Measurements from ENCODE around the gene EVC. TPM values are rescaled to one million over a fixed set of nuclear protein-coding genes. Genes with fewer than 3 reads are reported as not detected.

The EVC gene
- total and polyA plus RNA-seq, 2 of the 8 experiments (the other 6 are each of a cell fraction or from before 2014, with no cell fraction given) = 2.6 to 9.8 TPM

- H3K9ac ChIP-seq (replicated peaks in 1 of 4; ENCODE audit: extremely low read depth in 1 of 4, low read depth in 3 of 4, low read length in 3 of 4) = no peak overlapping the region
- TF ChIP-seq SP1 (IDR thresholded peaks at IDR 0.05; ENCODE audit: low read depth, low read length) = no peak
- TF ChIP-seq KDM4A (IDR thresholded peaks at IDR 0.05; ENCODE audit: low read depth, low read length, severe bottlenecking) = no peak
- TF ChIP-seq SIRT6 (IDR thresholded peaks at IDR 0.05; ENCODE audit: low read length) = no peak
- no peaks in the 10 kb centered on the region for H3K79me1 ChIP-seq (ENCODE audit: low read depth, low read length)
- CTCF ChIA-PET (ENCODE audit: partially characterized antibody) = no interaction called here
- H3K27me3 ChIP-seq (replicated peaks in 1 of 4; ENCODE audit: control insufficient read depth in 3 of 4, extremely low read depth in 1 of 4, insufficient read depth in 3 of 4, low read length in 3 of 4) = no peaks in the 10 kb centered on the region
- no peak overlapping the region for H2BK15ac ChIP-seq (ENCODE audit: low read length)
- H2BK120ac ChIP-seq (replicated peaks; ENCODE audit: low read depth, low read length) = no peak overlapping the region
- H3K18ac ChIP-seq (ENCODE audit: extremely low read depth, low read length) = no peak overlapping the region
- H3K56ac ChIP-seq (replicated peaks; ENCODE audit: insufficient read length, low read depth, low read length) = no peak overlapping the region
- H3K4me3 ChIP-seq (ENCODE audit: extremely low read depth in 1 of 4, insufficient read depth in 2 of 4, low read depth in 3 of 4, low read length in 4 of 4) = no peak overlapping the region
- POLR2A ChIA-PET (ENCODE audit: partially characterized antibody) = no interaction called here
- H4K91ac ChIP-seq (replicated peaks; ENCODE audit: insufficient read length, low read length) = no peak overlapping the region
- H4K20me1 ChIP-seq (replicated peaks in 1 of 2; ENCODE audit: control insufficient read depth in 1 of 2, insufficient read depth in 2 of 2, low read length in 2 of 2) = peaks cover 0 to 3% of the 10 kb centered on the region in 2 experiments
- no peaks in the 10 kb centered on the region for H3K23me2 ChIP-seq (ENCODE audit: low read depth, low read length)
- 74% methylated on average over 4 of the region's 4 CpGs; no CpG with 5 or more reads in 1 of the 2 experiments for WGBS, 2 experiments (ENCODE audit: extremely low coverage in 1 of 2, insufficient coverage in 1 of 2, insufficient read length in 1 of 2, insufficient replicate concordance in 2 of 2, low coverage in 1 of 2, low lambda C conversion rate in 2 of 2, missing lambda C conversion rate in 1 of 2)
- H2BK5ac ChIP-seq (ENCODE audit: low read depth, low read length) = no peak overlapping the region
- H4K5ac ChIP-seq (ENCODE audit: insufficient read length, low read depth, low read length) = no peak overlapping the region
- no peak overlapping the region for H3K4me2 ChIP-seq (ENCODE audit: insufficient read depth in 1 of 2, low read depth in 2 of 2, low read length in 2 of 2)
- H3K14ac ChIP-seq (ENCODE audit: insufficient read length) = no peak overlapping the region
- peaks cover 0 to 13% (median 0%) of the 10 kb centered on the region in 4 experiments; a peak in 3 of 8 replicates for H3K36me3 ChIP-seq (ENCODE audit: control insufficient read depth in 2 of 4, insufficient read depth in 4 of 4, low read length in 3 of 4)
- no peak overlapping the region for H4K8ac ChIP-seq (ENCODE audit: extremely low read depth, insufficient read depth, low read length)
- no peaks in the 10 kb centered on the region for H3K4me1 ChIP-seq (replicated peaks in 1 of 4; ENCODE audit: control insufficient read depth in 3 of 4, insufficient read depth in 4 of 4, low read length in 3 of 4)
- no peak overlapping the region for H2BK20ac ChIP-seq (ENCODE audit: low read length)
- no peak overlapping the region for H2AFZ ChIP-seq (ENCODE audit: low read length)
- H3K79me2 ChIP-seq (ENCODE audit: control insufficient read depth in 1 of 2, insufficient read depth in 2 of 2, low read length in 2 of 2) = no peaks in the 10 kb centered on the region
- no peak overlapping the region for H3K4ac ChIP-seq (replicated peaks; ENCODE audit: insufficient read length, low read depth, low read length)
- H2BK12ac ChIP-seq (ENCODE audit: low read depth, low read length) = no peak overlapping the region
- no peak for FAIRE-seq
- H2AK5ac ChIP-seq (ENCODE audit: low read depth, low read length) = no peak overlapping the region
- no peak overlapping the region for H3K27ac ChIP-seq (ENCODE audit: low read depth, low read length)
- DNase-seq (ENCODE audit: low read depth in 1 of 2, low spot score in 2 of 2) = no peak
- H3K23ac ChIP-seq (ENCODE audit: insufficient read length) = no peak overlapping the region
- no peaks in the 10 kb centered on the region for H3K9me3 ChIP-seq (ENCODE audit: insufficient read depth in 2 of 2, low read depth in 1 of 2, low read length in 1 of 2)
Measured at GRCh38 chr4:5661237-5661636, 49.8 kb upstream of the EVC start.

Measured in H1 (cell line).